NCI-H2029 treated with DMSO at 0.1 percent for 48 hours (cell line): ENCODE results near the gene SASH1.
"Not testable (repeated sequence)": the region's sequence is repeated elsewhere in the genome, so short reads cannot be mapped to it uniquely, and the experiment has no call there.

ENCODE experiments used
- DNase-seq: peaks from one replicate; lab custom pipeline; 2025; lab: John Stamatoyannopoulos, UW

Gene SASH1

GRCh38 chr6:148329596-148330381 is 12.8 kb upstream of the SASH1 start:
- no peak for DNase-seq

- DNase-seq = no peak
These were observed 10.6 kb upstream of the SASH1 start for GRCh38 chr6:148332088-148332487.

GRCh38 chr6:148336901-148337300 is 5.7 kb upstream of the SASH1 start:
- no peak for DNase-seq

DNA sequence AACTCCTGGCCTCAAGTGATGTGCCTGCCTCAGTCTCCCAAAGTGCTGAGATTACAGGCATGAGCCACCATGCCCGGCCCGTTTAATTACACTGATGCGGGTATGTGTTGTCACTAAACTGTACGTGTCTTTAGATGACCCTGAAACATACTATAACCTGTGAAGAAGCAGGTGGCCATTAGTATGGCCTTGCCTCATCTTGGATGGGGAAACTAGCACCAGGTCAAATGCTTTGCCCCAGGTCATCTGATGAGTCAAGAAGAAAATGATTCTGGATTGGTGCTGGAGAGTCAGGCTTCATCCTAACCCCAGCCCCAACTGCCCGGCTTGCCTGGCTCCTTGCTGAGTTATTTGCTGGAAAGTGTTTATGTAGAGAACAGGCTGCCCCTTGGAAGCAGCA is 2.9 kb upstream of the SASH1 start:
- DNase-seq = no peak

GRCh38 chr6:148340586-148341297 is 1.9 kb upstream of the SASH1 start:
- no peak for DNase-seq

DNA sequence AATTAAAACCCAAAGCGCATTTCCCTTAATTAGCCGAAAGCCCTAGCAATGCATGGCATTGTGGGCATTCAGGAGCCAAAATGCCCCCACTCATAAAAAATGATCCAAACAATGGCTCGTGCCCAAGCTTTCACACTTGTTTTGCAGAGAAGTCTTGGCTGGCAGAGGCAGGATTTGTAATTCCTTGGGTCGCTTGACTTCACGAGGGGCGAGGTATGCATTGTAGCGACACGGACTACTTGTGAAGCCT is 613 bp upstream of the SASH1 start:
- no peak for DNase-seq

DNA sequence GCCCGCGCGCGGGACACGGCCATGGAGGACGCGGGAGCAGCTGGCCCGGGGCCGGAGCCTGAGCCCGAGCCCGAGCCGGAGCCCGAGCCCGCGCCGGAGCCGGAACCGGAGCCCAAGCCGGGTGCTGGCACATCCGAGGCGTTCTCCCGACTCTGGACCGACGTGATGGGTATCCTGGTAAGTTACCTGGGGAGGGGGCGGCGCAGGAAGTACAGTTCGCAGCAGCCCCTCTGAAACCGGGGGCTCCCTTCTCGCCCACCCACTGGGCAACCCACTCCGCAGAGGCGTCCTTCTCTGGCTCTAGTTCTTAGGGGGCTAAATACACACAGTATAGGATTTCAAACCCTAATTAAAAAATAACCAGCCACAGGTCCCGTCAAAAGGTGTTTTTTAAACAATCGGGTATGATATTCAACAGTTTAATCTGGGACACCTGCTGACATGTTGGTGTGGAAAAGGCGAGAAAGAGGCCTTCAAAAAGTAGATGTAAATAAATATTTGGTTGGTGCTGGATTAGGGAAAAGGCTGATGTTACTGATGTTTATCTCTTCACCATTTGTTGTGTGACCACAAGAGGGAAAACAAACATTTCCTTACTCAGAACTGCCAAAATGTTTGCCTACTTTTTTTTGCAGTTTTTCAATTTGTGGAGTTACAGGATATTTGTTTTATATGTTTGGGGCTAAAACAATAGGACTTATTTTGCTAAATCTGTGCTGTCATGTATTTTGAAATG is 577 bp downstream of the SASH1 start:
- DNase-seq = no peak

DNA sequence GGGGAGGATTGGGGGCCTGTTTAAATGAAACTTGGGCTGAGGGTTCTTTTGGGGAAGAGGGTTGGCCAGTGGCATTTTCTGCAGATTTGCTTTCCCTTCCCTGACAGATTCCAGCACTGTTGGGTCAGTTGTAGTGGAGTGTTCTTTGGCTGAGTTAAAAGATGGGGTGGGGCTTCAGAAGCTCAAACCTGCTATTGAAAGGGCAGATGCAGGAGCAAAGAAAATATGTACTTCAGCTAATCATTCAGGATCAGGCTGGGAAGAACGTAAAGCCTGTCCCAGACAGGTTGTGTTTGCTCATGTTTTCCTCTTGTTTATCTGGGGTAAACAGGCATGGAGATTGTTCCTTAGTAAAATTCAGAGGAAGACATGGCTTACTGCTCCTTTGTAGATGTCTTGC is 2.5 kb downstream of the SASH1 start:
- DNase-seq = no peak

GRCh38 chr6:148345578-148345977 is 2.9 kb downstream of the SASH1 start:
- no peak for DNase-seq

DNA sequence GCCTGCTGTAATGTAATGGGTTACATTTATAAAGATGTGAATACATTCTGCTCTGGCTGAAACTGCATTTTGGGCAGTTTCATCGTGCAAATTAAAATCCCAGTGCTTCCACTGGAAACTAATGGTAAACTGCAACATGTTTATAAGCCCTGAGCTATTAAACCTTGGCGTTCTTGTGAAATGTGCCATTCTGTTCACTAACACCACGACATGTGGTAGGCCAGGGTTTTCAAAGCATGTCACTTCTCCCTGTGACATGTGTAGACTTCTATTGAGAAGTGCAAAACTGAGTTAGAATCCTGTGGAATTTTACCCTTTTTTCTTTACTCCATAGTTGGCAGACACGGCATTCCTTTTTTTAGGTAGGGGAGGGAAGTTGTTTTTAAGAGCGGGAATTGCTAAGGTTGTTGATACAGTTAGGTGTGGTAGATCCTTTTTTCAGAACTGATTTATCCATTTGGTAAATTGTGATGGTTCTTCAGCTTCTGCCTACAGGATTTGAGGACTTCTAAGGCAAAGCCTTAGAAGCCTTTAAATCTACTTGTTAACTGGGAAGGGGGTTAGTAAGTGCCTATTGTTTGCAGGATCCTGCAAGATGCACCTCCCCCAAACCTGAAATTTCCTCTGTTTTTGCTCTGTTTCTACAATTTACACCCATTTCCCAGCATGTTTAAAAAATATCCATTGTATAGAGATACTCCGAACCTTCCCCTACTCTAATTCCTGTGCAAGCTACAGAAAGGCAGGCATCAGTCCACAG is 4.2 kb downstream of the SASH1 start:
- no peak for DNase-seq

- DNase-seq = no peak
These were observed 4.9 kb downstream of the SASH1 start for GRCh38 chr6:148347441-148348054.

- DNase-seq = no peak
These were observed 5.7 kb downstream of the SASH1 start for GRCh38 chr6:148348335-148348734.

DNA sequence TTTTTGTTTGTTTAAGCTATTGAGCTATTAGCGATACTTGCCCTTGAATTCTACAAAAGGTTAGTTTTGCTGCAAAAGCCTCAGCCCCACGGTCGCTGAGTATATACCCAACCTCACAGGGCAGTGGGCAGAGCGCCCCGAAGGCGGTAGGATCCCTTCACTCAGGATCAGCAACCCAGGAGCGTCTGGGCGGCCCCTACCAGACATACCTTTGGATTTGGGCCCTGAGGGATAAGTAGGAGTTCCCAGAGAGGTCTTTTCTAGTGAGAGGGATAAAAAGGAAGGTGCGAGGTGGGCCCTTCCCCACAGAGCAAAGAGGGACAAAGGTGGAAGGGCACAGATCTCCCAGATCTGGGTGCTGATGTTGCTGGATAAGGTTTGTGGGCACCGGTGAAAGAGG is 6.1 kb downstream of the SASH1 start:
- no peak for DNase-seq

DNA sequence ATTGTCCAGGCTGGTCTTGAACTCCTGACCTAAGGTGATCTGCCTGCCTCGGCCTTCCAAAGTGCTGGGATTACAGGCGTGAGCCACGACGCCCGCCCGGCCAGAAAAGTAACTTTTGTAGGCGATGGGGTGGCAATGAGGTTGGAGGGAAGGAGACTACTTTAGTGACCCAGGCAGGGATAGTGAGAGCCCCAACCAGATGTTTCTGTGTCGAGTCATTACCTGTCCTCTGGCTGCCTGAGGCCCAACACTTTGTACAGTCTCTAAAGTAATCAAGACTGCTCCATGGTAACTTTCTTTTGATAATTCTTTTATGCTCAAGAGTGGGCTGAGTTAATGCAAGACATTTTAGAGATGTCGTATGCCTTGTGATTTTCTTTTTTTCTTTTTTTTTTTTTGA is 6.8 kb downstream of the SASH1 start:
- no peak for DNase-seq

- no peak for DNase-seq
These were observed 8.7 kb downstream of the SASH1 start for GRCh38 chr6:148351309-148351708.

DNA sequence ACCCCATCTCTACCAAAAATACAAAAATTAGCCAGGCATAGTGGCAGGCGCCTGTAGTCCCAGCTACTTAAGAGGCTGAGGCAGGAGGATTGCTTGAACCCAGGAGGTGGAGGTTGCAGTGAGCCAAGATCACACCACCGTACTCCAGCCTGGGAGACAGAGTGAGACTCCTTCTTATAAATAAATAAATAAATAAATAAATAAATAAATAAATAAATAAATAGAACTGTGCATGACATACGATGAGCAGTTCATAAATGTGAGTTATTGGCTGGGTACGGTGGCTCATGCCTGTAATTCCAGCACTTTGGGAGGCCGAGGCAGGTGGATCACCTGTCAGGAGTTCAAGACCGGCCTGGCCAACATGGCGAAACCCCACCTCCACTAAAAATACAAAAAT is 9.8 kb downstream of the SASH1 start:
- not testable (repeated sequence) for DNase-seq

- DNase-seq = no peak
These were observed 15.7 kb downstream of the SASH1 start for GRCh38 chr6:148358196-148358785.

GRCh38 chr6:148359228-148359627 is 16.6 kb downstream of the SASH1 start:
- no peak for DNase-seq

- DNase-seq = no peak
These were observed 21.6 kb downstream of the SASH1 start for GRCh38 chr6:148364056-148364824.

DNA sequence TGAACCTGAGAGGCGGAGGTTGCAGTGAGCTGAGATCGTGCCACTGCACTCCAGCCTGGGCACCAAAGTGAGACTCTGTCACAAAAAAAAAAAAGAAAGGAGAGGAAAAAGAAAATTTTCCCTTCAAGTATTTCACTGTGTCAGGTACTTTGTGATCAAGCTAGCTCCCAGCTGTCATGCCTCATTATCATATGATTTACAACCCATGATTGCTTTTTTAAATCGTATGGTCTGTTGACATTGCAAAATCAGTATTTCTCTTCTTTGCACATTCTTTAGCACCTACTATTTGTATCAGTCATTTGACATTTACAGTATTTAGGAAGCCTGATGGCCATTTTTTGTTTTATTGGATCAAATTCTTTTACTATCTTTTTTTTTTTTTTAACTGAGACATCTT is 22.4 kb downstream of the SASH1 start:
- no peak for DNase-seq
